Ishikawa (cell line): ENCODE data around the gene EDEM1.

Experiments used
- CEBPB ChIP-seq: IDR thresholded peaks from 2 replicates; pipeline ENCODE4 v1.6.1; 2012
- CREB1 ChIP-seq: IDR thresholded peaks from 2 replicates; pipeline ENCODE4 v1.6.1; 2012; ENCODE audit warnings: low read depth
- EGR1 ChIP-seq: IDR thresholded peaks from 2 replicates; pipeline ENCODE4 v1.6.1; 2012
- EP300 ChIP-seq: IDR thresholded peaks from 2 replicates; pipeline ENCODE4 v1.6.1; 2012; ENCODE audit warnings: borderline replicate concordance
- FOXM1 ChIP-seq: IDR thresholded peaks from 2 replicates; pipeline ENCODE4 v1.6.1; 2012; ENCODE audit warnings: low read depth, borderline replicate concordance
- NFIC ChIP-seq: IDR thresholded peaks from 2 replicates; pipeline ENCODE4 v1.6.1; 2012
- RAD21 ChIP-seq: IDR thresholded peaks from 2 replicates; pipeline ENCODE4 v1.6.1; 2012; ENCODE audit warnings: low read depth
- TAF1 ChIP-seq: IDR thresholded peaks from 2 replicates; pipeline ENCODE4 v1.6.1; 2012; ENCODE audit warnings: low read depth, mild to moderate bottlenecking
- TCF12 ChIP-seq: IDR thresholded peaks from 2 replicates; pipeline ENCODE4 v1.6.1; 2012; ENCODE audit warnings: low read depth
- TEAD4 ChIP-seq: IDR thresholded peaks from 2 replicates; pipeline ENCODE4 v1.6.1; 2012
- YY1 ChIP-seq: IDR thresholded peaks from 2 replicates; pipeline ENCODE4 v1.6.1; 2012; ENCODE audit warnings: low read depth
- ZBTB7A ChIP-seq: IDR thresholded peaks from 2 replicates; pipeline ENCODE4 v1.6.1; 2012; ENCODE audit warnings: low read depth
- TF ChIP-seq, protein P1 (sequence below): IDR thresholded peaks from 2 replicates; pipeline ENCODE4 v1.6.1; 2012
- TF ChIP-seq, protein P2 (sequence below): IDR thresholded peaks from 2 replicates; pipeline ENCODE4 v1.6.1; 2012
- TF ChIP-seq, protein P3 (sequence below): IDR thresholded peaks from 2 replicates; pipeline ENCODE4 v1.6.1; 2012; ENCODE audit warnings: low read depth, mild to moderate bottlenecking

Gene EDEM1

DNA sequence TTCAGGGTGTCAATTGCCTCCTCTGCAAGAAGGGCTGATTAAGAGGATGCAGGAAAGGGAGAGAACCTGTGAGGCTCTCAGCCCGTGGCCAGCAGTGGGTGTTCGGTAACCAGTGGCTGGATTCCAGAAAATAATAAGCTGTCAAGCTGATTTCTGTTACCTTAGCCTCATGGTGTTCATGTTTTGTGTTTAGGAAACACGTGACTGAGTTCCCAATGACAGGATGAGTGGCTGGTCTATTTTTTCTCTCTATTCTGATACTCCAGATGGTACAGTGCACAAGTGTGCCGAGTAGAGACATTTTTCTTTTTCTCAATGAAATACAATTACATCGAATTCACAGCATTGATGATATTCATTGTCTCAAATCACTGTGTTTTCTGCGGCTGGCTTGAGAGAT lies 43.6 kb downstream of the EDEM1 start:
- no peak for TF ChIP-seq TCF12
- TF ChIP-seq, protein P1, sequence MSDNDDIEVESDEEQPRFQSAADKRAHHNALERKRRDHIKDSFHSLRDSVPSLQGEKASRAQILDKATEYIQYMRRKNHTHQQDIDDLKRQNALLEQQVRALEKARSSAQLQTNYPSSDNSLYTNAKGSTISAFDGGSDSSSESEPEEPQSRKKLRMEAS: no peak
- no peak for TF ChIP-seq CREB1
- TF ChIP-seq TEAD4: no peak
- no peak for TF ChIP-seq YY1
- no peak for TF ChIP-seq EP300
- TF ChIP-seq, protein P2, sequence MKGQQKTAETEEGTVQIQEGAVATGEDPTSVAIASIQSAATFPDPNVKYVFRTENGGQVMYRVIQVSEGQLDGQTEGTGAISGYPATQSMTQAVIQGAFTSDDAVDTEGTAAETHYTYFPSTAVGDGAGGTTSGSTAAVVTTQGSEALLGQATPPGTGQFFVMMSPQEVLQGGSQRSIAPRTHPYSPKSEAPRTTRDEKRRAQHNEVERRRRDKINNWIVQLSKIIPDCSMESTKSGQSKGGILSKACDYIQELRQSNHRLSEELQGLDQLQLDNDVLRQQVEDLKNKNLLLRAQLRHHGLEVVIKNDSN: no peak
- TF ChIP-seq, protein P3, sequence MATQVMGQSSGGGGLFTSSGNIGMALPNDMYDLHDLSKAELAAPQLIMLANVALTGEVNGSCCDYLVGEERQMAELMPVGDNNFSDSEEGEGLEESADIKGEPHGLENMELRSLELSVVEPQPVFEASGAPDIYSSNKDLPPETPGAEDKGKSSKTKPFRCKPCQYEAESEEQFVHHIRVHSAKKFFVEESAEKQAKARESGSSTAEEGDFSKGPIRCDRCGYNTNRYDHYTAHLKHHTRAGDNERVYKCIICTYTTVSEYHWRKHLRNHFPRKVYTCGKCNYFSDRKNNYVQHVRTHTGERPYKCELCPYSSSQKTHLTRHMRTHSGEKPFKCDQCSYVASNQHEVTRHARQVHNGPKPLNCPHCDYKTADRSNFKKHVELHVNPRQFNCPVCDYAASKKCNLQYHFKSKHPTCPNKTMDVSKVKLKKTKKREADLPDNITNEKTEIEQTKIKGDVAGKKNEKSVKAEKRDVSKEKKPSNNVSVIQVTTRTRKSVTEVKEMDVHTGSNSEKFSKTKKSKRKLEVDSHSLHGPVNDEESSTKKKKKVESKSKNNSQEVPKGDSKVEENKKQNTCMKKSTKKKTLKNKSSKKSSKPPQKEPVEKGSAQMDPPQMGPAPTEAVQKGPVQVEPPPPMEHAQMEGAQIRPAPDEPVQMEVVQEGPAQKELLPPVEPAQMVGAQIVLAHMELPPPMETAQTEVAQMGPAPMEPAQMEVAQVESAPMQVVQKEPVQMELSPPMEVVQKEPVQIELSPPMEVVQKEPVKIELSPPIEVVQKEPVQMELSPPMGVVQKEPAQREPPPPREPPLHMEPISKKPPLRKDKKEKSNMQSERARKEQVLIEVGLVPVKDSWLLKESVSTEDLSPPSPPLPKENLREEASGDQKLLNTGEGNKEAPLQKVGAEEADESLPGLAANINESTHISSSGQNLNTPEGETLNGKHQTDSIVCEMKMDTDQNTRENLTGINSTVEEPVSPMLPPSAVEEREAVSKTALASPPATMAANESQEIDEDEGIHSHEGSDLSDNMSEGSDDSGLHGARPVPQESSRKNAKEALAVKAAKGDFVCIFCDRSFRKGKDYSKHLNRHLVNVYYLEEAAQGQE: no peak
- TF ChIP-seq RAD21: no peak
- TF ChIP-seq NFIC: no peak

DNA sequence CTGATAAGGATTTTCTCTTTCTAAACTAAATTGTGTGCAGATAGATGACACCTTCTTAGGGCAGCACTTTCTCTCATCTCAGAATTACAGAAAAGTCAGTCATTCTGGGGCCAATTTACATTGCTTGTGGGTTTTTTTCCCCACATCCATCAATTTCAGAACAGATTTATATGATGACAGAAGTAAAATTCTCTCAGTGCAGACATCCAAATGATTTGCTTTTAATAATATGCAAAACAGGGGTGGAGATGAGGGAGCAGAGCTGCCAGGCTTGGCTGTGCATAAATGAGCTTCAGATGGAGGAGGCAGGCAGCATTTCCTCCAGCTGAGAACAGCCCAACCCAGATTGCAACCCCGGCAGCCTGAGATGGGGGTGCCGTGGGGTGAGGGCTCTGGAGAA lies 44.0 kb downstream of the EDEM1 start:
- TF ChIP-seq CREB1 (no peak), EGR1 (no peak), ZBTB7A (no peak), NFIC (no peak)
- TF ChIP-seq, protein P1: no peak
- TF ChIP-seq, protein P3: no peak

DNA sequence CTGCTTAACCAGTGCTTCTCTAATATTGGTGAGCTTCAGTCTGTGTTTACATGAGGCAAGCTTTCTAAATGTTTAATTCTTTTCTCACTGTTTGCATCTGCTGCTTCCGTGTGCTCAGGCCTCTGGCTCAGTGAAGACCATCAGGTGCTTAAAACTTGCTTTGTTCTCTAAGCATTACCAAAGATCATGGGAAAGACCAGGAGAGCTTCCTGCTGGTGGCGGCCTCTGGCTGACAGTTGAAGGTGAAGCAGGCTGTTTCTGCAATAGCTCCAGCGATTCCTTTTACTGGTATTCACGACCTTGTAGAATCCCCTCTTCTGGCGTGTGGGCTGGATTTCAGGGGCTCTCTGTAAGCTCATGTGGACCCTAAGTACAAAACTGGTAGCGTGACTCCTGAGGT lies 45.1 kb downstream of the EDEM1 start:
- TF ChIP-seq CREB1 (no peak), EGR1 (no peak), ZBTB7A (no peak), YY1 (no peak), CEBPB (no peak), FOXM1 (no peak), TAF1 (no peak), TEAD4 (no peak), TCF12 (no peak), RAD21 (no peak), NFIC (no peak), EP300 (no peak)
- TF ChIP-seq, protein P2: no peak
- TF ChIP-seq, protein P3: no peak
- TF ChIP-seq, protein P1: no peak

DNA sequence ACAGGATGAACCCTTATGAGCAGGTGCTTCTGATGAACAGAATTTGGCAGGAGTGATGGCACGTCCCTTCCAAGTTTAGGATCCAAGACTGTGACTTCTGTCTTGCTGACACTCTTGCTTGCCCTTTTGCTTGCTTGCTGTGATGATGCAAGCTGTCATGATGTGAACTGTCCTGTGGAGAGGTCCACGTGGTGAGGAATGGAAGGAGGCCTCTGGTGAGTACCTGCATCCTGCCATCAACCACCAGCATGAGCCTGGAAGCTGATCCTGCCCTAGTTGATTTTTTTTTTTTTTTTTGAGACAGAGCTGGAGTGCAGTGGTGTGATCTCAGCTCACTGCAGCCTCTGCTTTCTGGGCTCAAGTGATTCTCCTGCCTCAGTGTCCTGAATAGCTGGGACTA lies 45.5 kb downstream of the EDEM1 start:
- TF ChIP-seq FOXM1 (no peak), RAD21 (no peak)

DNA sequence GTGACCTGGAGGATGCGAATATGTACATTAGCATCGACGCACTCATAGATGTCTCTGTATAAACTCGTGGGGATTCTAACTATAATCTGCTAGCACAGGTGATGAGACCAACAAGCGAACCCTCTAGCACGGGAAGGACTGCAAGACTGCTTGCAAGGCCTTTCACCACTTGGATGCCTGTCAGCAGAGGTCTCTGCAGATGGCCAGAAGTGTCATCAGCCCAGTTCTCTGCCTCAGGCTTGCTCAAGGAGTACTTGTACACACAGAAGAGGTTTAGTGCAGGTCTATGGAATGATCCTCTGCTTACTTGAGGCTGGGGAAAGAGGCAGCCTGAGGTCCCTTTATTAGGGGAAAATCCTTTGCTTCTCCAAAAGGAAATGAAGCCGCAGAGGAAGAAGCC lies 48.1 kb downstream of the EDEM1 start:
- TF ChIP-seq TEAD4 (no peak), RAD21 (no peak), EP300 (no peak), YY1 (no peak), CEBPB (no peak), TAF1 (no peak), EGR1 (no peak), FOXM1 (no peak), ZBTB7A (no peak), NFIC (no peak), CREB1 (no peak), TCF12 (no peak)
- TF ChIP-seq, protein P3: no peak
- TF ChIP-seq, protein P2: no peak
- TF ChIP-seq, protein P1: no peak
